GDM1 (cell line): ENCODE data around the gene TBL3.

Experiments
- DNase-seq: peaks from one replicate; lab custom pipeline; 2025; lab: John Stamatoyannopoulos, UW

The TBL3 gene

DNA sequence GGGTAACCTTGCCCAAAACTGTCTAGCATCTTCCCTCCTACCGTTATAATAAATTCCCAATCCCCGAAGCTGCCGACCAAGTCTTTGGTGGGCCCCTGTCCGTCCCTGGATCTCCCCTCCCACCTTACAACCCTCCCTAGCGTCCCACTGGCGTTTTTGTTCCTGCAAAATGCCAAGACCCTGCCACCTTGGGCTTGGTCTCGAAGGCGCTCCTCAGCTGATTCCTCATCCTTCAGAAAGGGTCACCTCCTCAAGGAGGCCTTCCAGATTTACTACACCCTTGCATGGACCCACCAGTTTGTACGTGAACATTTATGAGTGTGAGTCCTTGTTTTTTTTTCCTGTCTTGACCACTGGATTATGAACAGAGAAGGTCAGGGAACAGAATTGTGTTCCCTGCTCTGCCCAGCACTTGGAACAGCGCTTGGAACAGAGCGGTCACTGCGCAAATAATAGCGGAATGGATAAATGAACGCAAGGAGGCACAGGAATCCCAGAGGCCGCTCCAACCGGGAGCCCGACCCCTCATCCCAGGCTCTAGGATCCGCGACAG is 11.2 kb downstream of the TBL3 start:
- DNase-seq = no peak

DNA sequence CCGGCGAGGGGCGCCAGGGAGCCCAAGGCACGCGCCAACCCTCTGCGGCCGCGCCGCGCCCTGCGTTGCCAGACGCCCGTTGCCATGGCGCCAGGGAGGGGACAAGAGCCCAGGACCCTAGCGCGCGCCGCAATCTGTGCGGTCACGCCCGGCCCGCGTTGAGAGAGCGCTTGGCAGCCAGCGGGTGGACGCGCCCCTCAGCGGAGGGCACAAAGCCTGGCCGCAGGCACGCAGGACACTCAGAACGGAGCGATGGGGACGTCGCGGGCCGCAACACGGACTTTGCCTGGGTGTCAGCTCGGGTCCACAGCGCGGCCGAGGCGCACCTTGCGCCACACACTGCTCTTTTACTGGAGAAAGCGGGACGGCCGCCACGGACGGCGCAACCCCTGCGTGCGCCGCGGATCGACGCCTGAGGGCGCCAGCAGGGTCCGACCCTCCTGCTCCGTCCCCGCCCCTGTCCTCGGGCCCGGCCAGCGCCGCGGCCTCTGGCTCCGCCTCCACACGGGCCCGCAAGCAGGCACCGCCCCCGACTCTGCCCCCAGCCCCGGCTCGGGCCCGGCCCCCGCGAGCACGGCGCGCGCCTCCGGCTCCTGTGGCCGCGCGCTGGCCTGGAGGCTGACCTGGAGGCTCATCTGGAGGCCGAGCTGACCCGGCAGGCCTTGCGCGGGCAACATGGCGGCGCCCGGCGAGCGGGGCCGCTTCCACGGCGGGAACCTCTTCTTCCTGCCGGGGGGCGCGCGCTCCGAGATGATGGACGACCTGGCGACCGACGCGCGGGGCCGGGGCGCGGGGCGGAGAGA is 11.9 kb downstream of the TBL3 start, which contains the start of gene GFER:
GFER (plus strand) TSS at position 650 of the 803 bp plus-strand sequence; CDS start at position 676, 26 bp downstream.
- peak; percentile 92 for DNase-seq

DNA sequence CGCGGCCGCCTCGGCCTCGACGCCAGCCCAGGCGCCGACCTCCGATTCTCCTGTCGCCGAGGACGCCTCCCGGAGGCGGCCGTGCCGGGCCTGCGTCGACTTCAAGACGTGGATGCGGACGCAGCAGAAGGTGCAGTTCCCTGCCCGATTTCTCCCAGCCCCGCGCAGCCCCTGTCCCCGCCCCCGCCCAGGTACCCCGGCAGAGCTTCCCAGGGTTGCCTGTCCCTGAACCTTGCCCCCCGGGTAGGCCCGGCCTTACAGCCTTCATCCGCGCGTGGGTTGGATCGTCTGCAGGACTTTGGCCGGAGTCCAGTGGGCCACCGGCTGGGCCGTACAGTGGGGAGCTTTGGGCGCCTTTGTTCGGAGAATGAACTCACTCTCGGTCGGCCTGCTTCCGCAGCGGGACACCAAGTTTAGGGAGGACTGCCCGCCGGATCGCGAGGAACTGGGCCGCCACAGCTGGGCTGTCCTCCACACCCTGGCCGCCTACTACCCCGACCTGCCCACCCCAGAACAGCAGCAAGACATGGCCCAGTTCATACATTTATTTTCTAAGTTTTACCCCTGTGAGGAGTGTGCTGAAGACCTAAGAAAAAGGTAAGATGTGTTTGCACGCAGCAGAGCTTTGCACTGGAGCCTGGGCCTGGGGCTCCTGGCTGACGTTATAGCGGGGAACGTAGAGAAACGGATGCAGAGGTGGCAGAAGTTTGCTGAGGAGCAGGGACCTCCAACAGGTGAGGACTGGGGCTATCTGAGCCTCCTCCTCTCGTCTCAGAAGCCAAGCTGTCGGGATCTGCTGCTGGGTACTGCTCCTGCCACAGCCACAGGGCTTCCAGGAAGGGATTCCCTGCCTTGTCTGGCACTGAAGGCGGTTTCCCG is 12.7 kb downstream of the TBL3 start:
- DNase-seq = no peak

DNA sequence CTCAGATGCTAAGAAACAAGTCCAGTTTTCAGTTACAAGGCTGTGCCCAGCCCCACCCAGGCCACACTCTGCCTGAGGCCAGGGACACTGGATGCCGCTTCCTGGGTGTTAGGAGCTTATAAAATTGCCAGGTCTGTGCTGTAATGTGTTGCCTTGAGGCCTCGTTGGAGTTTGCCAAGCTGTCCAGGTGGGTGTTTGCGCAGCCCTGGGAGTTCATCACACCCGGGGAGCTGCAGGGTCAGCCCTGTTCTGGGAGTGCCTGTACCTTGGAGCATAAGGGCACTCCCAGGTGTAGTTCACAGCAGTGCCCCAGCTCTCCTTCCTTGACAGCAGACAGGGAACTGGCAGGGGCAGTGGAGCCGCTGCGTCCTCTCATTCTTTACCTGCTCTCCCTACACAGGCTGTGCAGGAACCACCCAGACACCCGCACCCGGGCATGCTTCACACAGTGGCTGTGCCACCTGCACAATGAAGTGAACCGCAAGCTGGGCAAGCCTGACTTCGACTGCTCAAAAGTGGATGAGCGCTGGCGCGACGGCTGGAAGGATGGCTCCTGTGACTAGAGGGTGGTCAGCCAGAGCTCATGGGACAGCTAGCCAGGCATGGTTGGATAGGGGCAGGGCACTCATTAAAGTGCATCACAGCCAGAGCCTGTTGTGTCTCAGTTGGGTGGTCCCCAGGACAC is 13.8 kb downstream of the TBL3 start:
- DNase-seq = no peak

DNA sequence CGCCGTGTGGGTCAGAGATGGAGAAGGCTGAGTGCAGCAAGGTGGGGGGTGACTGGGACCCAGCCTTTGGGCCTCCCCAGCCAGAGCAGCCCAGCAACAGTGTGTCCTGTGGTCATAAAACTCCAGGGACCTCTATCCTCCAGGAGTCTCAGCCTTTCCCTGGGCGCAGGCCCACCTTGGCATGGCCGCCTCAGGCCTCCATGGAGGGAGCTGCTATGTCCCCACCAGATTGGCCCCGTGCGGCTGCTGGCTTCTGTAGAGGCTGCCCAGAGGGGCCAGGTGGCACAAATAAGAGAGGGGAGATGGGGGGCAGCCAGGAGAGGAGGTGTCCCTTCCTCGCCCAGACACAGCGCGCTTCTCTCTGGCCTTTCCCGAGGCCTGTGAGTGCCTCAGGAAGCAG is 15.3 kb downstream of the TBL3 start:
- DNase-seq = no peak

DNA sequence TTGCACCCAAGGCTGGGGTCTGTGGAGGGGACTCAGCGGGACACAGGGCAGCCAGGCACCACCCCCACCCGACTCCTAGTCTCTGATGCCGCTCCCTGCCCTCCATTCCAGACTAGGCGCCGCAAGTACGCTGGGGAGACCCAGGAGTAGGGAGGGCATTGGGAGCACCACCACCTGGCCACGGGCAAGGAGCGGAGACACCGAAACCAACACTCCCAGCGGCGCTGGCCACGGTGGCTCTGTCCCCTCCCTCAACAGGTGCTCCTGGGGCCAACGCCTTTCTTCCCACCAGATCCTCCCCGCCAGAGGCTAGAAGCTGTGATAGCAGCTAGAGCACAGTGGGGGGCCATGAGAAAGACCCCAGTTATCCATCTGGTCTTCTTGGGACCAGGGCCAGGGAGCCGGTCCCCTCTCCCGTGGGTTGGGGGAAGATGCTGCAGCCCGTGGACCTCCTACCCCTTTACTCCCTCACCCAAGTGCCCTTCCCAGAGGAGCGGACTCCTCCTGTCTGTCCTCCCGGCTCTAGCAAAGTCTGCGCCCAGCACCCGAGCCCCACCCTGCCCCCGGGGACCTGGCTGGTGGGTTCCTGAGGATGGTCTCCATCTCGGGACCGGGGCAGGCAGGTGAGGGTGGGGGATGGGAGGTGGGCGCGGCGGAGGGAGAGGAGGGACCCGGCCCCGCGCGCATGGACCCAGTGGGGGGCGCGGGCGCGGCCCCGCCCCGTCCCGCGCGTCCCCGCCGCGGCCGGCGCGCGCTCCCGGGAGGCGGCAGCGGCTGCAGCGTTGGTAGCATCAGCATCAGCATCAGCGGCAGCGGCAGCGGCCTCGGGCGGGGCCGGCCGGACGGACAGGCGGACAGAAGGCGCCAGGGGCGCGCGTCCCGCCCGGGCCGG is 17.6 kb downstream of the TBL3 start, which contains the start of gene SYNGR3:
SYNGR3 (plus strand) TSS at position 762 of the 892 bp plus-strand sequence. CDS start 133 bp downstream, outside the sequence.
- no peak for DNase-seq

DNA sequence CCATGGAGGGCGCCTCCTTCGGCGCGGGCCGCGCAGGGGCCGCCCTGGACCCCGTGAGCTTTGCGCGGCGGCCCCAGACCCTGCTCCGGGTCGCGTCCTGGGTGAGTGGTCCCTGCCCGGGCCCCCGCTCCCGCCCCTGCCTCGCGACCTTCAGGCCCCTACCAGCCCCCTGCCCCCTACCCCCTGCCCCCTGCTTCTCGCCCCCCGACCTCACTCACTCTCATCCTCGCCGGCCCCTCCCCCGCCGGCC is 18.2 kb downstream of the TBL3 start:
- no peak for DNase-seq

DNA sequence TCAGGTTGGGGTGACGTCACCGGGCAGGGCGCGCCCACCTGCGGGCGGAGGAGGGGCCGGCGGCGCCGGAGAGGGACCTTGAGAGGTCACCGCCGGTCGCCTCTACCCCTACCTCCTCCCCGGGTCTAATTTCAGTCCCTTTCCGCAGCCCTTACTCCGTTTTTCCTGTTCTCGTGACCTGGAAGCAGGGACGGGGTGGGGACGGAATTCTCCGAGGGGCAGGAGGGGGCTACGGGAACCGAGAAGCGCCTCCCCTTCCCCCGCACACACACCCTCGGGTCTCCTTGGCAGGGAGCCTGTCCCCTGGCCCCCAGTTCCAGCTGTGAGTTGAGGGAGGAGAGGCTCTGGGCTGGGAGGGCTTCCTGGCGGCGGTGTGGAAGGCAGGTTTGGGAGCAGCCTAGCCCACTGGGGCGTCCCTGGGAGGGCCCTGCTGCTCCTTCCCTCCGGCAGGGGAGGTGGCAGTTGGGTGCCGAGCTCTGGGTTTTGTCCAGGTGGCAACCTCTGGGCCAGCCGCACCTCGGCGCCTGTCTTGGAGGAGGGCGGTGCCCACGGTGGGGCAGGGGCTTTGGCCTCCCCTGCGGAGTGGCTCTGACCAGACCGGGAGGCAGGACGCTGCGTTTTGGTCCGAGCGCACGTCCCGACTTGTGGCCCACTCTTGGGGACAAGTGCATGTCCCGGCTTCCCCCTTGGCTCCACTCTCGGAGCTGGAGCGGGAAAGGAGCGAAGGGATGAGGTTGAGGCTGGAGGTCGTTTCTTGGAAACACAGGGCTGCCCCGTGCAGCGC is 18.7 kb downstream of the TBL3 start:
- DNase-seq = no peak

DNA sequence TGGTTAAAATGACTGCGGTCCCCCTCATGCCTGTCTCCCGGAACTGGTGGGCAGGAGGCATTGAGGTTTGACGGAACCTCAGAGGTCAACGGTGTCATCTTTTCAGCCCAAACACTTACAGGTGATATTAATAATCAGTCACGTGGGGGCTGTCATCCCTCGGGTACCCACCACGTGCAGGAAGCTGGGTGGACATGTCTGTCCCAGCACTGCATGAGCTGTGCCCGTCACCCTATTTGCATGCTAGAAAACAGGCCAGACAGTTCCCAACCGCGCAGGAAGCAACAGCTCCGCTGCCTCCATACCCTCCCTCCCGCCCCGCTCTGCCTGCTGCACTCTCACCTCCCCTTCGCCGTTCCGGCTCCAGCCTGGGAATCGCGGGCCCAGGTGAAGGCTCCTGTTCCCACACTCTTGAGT is 19.3 kb downstream of the TBL3 start:
- no peak for DNase-seq

DNA sequence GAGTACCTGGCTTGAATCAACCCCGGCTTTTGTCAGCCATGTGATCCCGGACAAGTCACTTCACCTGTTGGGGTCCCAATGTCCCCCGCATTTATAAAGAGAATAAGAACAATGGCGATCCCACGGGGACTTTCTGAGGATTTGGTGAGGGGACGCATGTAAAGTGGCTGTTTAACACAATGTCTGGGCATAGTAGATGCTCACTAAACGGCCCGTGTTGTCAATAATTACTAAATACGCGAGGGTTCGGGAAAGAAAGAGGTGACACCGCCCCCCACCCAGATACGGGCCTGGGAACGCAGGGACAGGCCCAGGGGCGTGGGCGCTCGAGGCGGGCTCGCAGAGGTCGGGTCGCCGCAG is 19.7 kb downstream of the TBL3 start:
- no peak for DNase-seq

DNA sequence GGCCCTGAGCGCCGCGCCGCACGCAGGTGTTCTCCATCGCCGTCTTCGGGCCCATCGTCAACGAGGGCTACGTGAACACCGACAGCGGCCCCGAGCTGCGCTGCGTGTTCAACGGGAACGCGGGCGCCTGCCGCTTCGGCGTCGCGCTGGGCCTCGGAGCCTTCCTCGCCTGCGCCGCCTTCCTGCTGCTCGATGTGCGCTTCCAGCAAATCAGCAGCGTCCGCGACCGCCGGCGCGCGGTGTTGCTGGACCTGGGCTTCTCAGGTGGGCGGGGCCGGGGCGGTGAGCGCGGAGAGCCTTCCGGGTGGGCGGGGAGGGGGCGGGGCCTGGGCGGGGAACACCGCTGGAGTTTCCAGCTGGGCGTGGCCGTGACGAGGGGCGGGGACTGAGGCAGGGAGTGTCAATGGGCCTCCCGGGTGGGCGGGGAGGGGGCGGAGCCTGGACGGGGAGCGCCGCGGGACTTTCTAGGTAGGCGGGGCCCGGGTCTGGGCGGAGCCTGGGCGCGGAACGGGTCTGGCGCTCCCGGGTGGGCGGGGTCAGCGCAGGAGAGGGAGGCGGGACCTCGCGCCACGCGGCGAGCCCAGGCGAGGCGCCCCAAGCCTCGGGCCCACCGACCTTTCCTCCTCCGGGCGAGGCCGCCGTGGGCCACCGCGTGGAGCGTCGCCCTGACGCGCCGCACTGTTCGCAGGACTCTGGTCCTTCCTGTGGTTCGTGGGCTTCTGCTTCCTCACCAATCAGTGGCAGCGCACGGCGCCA is 20.3 kb downstream of the TBL3 start:
- DNase-seq = no peak

DNA sequence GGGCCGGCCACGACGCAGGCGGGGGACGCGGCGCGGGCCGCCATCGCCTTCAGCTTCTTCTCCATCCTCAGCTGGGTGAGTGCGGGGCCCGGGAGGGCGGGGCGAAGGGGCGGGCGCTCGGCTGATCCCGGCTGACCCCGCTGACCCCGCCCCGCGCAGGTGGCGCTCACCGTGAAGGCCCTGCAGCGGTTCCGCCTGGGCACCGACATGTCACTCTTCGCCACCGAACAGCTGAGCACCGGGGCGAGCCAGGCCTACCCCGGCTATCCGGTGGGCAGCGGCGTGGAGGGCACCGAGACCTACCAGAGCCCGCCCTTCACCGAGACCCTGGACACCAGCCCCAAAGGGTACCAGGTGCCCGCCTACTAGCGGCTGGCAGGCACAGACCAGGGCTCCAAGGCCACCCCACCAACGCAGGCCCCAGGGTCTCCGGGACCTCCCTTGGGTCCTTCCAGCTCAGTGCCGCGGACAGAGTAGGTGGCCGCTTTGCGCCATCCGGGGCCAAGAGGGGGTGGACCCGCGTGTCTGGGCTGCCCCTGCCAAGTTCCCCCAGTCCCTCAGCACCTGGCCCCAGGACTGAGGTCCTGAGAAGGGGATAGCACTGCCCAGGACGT is 21.0 kb downstream of the TBL3 start:
- DNase-seq = no peak

DNA sequence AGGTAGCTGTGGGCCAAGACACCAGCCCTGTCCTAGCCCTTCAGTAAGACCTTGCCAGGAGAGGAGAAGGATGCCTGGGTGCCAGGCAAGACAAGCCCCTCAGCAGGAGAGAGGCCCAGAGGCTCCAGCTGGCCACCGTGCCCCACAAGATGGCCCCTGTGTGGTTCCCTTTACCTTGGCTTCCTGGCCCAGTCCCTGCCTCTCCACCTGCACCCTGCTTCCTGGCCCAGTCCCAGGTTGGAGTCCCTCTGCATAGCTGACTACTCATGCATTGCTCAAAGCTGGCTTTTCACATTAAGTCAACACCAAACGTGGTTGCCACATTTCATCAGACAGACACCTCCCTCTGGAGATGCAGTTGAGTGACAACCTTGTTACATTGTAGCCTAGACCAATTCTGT is 21.9 kb downstream of the TBL3 start:
- DNase-seq = no peak

DNA sequence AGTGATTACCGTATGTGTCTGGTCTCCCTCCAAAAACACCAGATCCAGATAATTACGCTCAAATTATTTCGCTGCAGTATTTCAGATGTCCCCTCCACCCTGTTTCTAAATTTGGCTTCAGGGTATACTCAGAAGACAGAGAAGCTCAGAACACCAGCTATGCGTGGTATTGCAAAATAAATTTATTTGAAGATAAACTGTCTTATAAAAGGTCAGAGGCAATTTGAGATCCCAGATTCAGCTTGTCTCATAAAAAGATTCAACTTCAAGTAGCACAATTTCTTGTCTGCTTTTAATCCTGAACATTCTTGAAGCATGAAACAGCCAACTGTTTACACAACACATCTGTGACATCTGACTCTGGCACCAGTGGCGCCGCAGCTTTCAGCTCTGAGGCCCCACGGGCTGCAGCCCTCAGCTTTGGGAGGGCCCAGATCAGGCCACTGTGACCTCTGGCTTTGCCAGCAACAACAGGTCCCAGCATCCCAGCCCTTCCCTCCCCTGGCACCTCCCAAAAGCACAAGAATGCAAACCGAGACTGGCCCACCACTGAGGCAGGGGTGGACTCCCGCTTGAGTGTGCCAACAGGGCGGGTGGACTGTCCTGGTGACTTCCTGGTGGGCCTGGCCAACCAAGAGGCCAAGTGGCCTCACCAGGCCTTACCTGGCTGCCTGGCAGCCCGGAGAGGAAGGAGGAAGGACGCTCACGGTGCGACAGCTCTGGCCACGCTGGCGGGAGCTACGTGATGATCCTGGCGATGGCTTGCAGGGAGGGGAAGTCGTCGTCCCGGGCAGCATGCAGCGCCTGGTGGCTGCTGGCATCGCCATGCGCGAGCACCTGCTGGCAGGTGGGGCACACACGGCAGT is 25.9 kb downstream of the TBL3 start:
- no peak for DNase-seq

DNA sequence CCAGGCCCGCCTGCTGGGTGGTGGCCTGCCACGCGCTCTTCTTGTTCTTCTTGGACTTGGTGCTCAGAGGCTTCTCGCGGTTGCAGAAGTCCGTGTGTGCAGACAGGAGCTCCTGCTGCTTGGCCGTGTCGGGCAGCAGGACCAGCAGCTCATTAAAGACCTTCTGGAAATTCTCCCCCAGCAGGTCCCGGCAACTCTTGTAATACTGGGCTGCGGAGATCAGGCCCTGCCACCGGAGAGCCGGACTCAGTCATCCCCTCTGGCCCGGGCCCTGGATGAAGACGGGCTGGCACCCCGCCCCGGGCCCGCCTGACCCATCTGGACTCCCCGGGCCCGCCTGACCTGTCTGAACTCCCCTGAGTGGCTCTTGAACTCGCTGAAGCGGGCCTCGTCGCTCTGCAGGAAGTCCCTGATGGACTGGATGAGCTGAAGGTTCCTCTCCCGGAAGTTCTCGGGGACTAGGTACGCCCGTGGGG is 26.5 kb downstream of the TBL3 start:
- no peak for DNase-seq

DNA sequence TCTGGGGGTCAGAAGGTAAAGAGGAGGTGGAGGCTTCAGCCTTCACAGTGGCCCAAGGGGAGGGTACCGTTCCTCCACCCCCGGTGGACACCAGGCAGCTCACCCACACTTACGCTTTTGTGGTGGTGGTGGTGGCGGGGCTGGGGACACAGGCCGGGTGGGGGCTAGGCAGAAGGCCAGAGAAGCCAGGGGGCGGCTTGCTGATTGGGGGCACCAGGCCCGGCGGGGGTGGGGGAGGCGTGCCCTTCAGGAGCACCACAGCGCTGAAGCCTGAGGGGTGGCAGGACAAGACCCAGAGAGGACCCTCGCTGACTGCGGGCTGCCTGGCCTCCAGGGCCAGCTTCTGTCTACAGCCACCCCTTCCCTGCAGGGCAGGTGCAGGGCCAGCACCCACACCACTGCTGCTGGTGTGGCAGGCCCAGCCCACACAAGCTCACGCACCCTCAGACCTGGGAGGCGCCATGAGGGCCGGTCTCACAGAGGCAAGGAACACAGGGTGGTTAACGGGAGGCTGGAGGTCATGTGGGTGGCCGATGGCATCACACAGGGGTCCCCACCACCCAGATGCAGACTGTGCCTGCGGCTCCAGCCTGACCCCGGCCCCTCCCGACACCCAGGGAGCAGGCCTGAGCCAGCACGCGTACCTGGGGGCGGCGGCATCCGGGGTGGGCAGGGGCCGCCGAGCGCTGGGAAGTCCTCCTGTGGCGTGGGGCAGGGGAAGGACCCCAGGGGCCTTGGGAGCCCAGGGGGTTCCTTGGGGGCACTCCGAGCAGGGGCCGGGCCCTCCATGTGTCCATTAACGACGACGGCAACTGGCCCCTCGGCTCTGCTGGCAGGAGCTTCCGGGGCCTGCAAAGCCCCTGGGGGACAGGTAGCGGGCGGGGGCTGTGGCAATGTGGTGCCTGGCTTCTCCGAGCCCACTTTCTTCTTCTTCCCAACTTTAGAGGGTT is 27.3 kb downstream of the TBL3 start:
- no peak for DNase-seq

DNA sequence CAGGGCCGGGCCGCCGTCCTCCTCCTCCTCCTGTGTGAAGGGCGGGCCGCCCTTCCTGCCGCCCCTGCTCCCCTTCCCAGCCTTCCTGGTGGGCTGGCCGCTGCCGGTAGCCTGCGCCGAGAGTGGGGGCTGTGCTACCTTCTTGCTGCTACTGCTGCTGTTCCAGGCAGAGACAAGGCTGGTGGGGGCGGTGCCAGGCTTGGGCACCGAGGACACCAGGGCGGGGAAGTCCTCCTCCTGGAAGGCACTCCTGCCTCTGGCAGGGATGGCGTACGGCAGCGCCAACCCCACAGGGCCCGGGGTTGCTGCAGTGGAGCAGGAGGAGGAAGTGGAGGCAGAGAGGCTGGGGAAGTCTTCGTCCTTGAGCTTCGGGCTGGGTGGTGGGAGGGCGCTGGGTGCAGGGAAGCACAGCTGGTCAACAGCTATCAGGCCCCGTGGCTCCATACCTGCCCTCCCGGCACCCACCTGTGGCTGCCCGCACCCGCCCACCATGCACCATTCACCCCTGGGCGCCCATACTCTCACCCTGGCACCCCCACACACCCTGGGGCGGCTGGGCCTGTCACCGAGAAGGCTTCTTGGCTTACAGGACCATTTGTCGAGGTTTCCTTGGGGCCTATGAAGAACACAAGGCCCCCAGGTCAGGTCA is 28.1 kb downstream of the TBL3 start:
- no peak for DNase-seq
